Activated T-helper 2 cell treated with anti-CD3 and anti-CD28 coated beads, Interferon-gamma antibody, Interleukin-2, Interleukin-4, amounts not matched to agents 10 μg/mL and 5 μg/mL and 100 μg/mL, durations not matched to agents 14 hours and 24 hours and 36 hours (primary cell): ENCODE measurements around the gene CRHR2. TPM values are rescaled to one million over a fixed set of nuclear protein-coding genes. Genes with fewer than 3 reads are reported as not detected.
"Not testable (repeated sequence)": the region's sequence is repeated elsewhere in the genome, so short reads cannot be mapped to it uniquely, and the experiment has no call there.

ENCODE experiments used
- DNase-seq: peaks from one replicate; pipeline ENCODE4 v3.0.0; 2021; ENCODE audit warnings: low spot score
- H3K27ac Mint-ChIP-seq: one replicate; pipeline ENCODE4 v1.8.0; 2021; ENCODE audit warnings: mixed read lengths
- H3K27me3 Mint-ChIP-seq: one replicate; pipeline ENCODE4 v1.8.0; 2021; ENCODE audit warnings: low read depth, mixed read lengths
- H3K36me3 Mint-ChIP-seq: one replicate; pipeline ENCODE4 v1.8.0; 2021; ENCODE audit warnings: low read depth, mixed read lengths
- H3K4me1 Mint-ChIP-seq: one replicate; pipeline ENCODE4 v1.8.0; 2021; ENCODE audit warnings: low read depth, mixed read lengths
- H3K4me3 Mint-ChIP-seq: one replicate; pipeline ENCODE4 v1.8.0; 2021; ENCODE audit warnings: low read depth, mild to moderate bottlenecking, moderate library complexity, mixed read lengths
- H3K9me3 Mint-ChIP-seq: one replicate; pipeline ENCODE4 v1.8.0; 2021; ENCODE audit warnings: mixed read lengths
- intact Hi-C: fragments of 100-400 bp; cut with micrococcal nuclease; formaldehyde crosslinking; loops from one replicate; pipeline ENCODE4 v1.15.1; 2023
- total RNA-seq: library from RNA; stranded (reverse); gene quantifications from 2 replicates; pipeline ENCODE4 v1.2.3, GENCODE V29; 2022

Gene CRHR2
- total RNA-seq, 1 donor from 2014 or later, result not detected

DNA sequence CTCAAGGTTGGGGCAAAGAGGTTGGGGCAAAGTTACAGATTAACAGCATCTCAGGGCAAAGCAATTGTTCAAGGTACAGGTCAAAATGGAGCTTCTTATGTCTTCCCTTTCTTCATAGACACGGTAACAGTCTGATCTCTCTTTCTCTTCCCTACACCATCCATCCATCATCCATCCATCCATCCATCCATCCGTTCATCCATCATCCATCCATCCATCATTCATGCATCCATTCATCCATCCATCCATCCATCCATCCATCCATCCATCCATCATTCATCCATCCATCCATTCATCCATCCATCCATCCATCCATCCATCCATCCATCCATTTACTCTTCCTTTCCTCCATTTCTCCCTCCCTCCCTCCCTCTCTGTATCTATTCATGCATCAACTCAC lies 37.2 kb upstream of the CRHR2 start:
- intact Hi-C loops, H3K27me3 Mint-ChIP-seq, H3K27ac Mint-ChIP-seq, H3K4me3 Mint-ChIP-seq, H3K4me1 Mint-ChIP-seq, DNase-seq: not testable (repeated sequence)
- Mint-ChIP-seq H3K36me3 (peaks cover 33% of the 10 kb centered on the region), H3K9me3 (peaks cover 30% of the 10 kb centered on the region)

DNA sequence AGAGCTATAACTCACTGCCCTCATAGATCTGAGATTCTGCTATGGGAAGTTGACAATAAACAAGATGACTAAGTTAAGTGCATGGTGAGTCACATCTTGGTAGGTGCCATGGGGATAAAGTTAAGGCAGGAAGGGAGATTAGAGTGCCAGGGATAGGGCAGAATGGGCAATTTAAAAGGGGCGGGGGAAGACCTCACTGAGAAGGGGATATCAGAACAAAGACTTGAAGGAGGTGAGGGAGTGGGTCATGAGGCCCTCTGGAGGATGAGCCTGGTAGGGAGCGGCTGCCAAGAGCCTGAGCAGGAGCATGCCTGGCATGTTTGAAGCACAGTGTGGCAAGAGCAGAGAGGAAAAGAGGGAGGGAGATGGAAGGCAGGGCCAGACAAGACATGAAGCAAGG lies 34.9 kb upstream of the CRHR2 start:
- no peak overlapping the region for H3K4me3 Mint-ChIP-seq
- peaks cover 33% of the 10 kb centered on the region for H3K36me3 Mint-ChIP-seq
- DNase-seq, result no peak
- H3K9me3 Mint-ChIP-seq, result peaks cover 30% of the 10 kb centered on the region
- H3K27ac Mint-ChIP-seq, result no peak overlapping the region
- H3K4me1 Mint-ChIP-seq, result no peaks in the 10 kb centered on the region
- no peaks in the 10 kb centered on the region for H3K27me3 Mint-ChIP-seq
- intact Hi-C loops, result no loop called here

- Mint-ChIP-seq H3K27me3 (no peaks in the 10 kb centered on the region), H3K4me3 (no peak overlapping the region), H3K9me3 (peaks cover 21% of the 10 kb centered on the region), H3K4me1 (no peaks in the 10 kb centered on the region), H3K27ac (no peak overlapping the region), H3K36me3 (peaks cover 20% of the 10 kb centered on the region)
- intact Hi-C loops, result no loop called here
- DNase-seq, result no peak
Measured at GRCh38 chr7:30714129-30714528, 31.9 kb upstream of the CRHR2 start.

GRCh38 chr7:30713392-30713791 lies 31.1 kb upstream of the CRHR2 start:
- H3K27ac Mint-ChIP-seq, result no peak overlapping the region
- no peak overlapping the region for H3K4me3 Mint-ChIP-seq
- H3K27me3 Mint-ChIP-seq, result no peaks in the 10 kb centered on the region
- no peak for DNase-seq
- intact Hi-C loops, result no loop called here
- H3K36me3 Mint-ChIP-seq, result peaks cover 13% of the 10 kb centered on the region
- H3K4me1 Mint-ChIP-seq, result no peaks in the 10 kb centered on the region
- peaks cover 14% of the 10 kb centered on the region for H3K9me3 Mint-ChIP-seq

DNA sequence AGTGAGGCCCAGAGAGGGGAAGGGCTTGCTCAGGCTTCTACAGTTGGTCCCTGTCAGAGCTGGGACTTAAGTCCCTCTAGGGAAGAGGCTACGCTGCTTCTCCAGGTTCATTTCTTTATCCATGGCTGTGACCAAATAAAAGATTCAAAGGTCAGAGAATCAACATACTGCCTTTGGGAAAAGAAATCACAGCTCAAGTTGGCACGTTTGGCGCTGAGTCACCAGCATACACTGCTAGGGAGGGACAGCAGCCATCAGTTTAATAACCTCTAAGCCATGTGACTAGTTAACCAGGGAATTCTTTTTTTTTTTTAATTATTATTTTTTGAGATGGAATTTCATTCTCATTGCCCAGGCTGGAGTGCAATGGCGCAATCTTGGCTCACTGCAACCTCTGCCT lies 28.4 kb upstream of the CRHR2 start:
- DNase-seq, result no peak
- intact Hi-C loops, result no loop called here

GRCh38 chr7:30709549-30709948 lies 27.3 kb upstream of the CRHR2 start:
- Mint-ChIP-seq H3K36me3 (no peaks in the 10 kb centered on the region), H3K27ac (no peak overlapping the region), H3K4me1 (no peaks in the 10 kb centered on the region), H3K27me3 (no peaks in the 10 kb centered on the region), H3K9me3 (no peaks in the 10 kb centered on the region), H3K4me3 (no peak overlapping the region)
- DNase-seq, result no peak
- intact Hi-C loops, result no loop called here

More for the DNA sequence above, 28.4 kb upstream of the CRHR2 start:
- no peak overlapping the region for H3K4me3 Mint-ChIP-seq
- no peaks in the 10 kb centered on the region for H3K36me3 Mint-ChIP-seq
- H3K27ac Mint-ChIP-seq, result no peak overlapping the region
- no peaks in the 10 kb centered on the region for H3K4me1 Mint-ChIP-seq
- no peaks in the 10 kb centered on the region for H3K9me3 Mint-ChIP-seq
- no peaks in the 10 kb centered on the region for H3K27me3 Mint-ChIP-seq

GRCh38 chr7:30708983-30709382 lies 26.7 kb upstream of the CRHR2 start:
- DNase-seq, result no peak
- Mint-ChIP-seq H3K36me3 (no peaks in the 10 kb centered on the region), H3K4me1 (no peaks in the 10 kb centered on the region), H3K27ac (no peak overlapping the region), H3K4me3 (no peak overlapping the region), H3K27me3 (no peaks in the 10 kb centered on the region), H3K9me3 (no peaks in the 10 kb centered on the region)
- intact Hi-C loops, result no loop called here

DNA sequence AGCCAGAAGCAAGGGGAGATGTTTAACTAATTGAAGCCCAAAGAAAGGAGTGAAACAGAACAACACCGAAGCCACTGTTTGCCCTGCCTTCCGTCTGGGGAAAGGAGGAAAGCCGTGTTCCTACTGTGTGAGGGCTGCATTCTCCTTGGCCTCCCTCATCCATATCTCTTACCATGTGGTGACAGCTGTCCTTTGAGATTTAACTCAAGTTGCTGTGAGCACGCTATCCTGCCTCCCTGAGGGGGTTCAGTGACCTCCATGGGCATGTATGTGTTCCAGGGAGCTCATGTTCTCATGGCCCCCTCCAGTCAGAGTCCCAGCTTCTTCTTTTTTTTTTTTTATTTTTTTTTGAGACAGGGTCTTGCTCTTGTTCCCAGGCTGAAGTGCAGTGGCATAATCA lies 26.2 kb upstream of the CRHR2 start:
- no peak overlapping the region for H3K27ac Mint-ChIP-seq
- H3K4me1 Mint-ChIP-seq, result no peaks in the 10 kb centered on the region
- DNase-seq, result no peak
- no peaks in the 10 kb centered on the region for H3K27me3 Mint-ChIP-seq
- no peaks in the 10 kb centered on the region for H3K9me3 Mint-ChIP-seq
- no peaks in the 10 kb centered on the region for H3K36me3 Mint-ChIP-seq
- intact Hi-C loops, result no loop called here
- H3K4me3 Mint-ChIP-seq, result no peak overlapping the region

DNA sequence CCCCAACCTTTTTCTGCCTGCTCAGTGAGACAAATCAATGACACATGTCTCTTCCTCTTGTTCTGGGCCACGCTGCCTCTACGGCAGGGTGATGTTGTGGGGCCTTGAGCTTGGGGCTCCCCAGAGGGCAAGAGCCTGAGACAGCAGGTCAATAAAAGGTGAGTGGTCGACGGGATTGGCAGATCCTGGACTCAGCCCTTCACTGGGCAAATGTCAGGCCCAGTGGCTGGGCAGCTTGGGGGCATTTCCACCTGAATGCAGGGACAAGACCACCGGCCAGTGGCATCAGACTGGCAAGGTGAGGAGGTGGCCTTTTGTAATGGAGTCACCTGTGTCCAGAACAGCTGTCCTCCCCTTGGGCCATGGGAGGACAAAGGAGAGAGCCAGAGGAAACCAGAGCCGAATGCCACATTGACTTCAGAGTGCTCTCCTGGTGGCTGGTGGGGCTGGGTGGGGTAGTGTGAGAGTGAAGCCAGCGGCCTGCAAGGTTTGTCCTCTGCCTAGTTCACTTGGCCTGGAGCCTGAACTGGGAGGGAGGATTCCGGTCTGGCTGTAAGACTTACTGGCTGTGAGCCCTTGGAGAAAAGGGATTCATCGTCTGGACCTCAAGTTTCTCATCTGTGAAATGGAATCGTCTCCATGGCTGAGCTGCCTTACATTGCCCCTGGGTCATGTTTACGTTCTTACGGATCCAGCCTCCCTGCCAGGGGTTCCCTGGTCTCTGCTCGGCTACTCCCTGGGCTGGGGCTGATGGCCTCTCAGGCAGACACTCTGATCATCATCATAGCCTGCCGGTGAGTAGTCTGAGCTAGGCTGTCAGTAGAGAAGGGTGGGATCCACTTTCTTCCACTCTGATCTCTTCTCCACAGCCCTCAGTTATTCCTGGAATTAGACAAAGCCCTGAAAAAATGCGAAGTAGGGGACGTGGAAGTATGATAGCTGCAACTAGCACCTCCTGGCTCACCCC lies 25.4 kb upstream of the CRHR2 start:
- no peak overlapping the region for H3K4me3 Mint-ChIP-seq
- peaks cover 3% of the 10 kb centered on the region for H3K27me3 Mint-ChIP-seq
- no peak for DNase-seq
- H3K9me3 Mint-ChIP-seq, result no peaks in the 10 kb centered on the region
- intact Hi-C loops, result no loop called here
- H3K36me3 Mint-ChIP-seq, result no peaks in the 10 kb centered on the region
- H3K27ac Mint-ChIP-seq, result no peak overlapping the region
- H3K4me1 Mint-ChIP-seq, result no peaks in the 10 kb centered on the region

DNA sequence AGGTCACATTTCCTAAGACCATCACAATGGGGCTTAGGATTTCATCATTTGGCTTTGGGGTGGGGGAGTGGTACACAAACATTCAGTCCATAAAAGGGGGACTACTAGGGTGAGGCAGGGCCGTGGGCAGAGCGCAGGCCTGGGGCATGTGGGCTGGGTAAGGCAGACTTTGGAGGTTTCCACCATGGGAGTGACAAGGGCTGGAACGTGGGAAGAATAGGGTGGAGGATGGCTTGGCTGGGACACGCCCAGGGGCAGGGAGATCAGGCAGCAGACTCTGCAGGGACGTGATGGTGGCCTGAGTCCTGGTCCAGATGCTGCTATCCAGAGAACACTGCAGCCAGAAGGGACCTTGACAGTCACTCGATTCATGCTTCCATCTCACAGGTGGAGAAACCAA lies 24.7 kb upstream of the CRHR2 start:
- Mint-ChIP-seq H3K4me3 (no peak overlapping the region), H3K9me3 (no peaks in the 10 kb centered on the region), H3K27me3 (peaks cover 3% of the 10 kb centered on the region), H3K27ac (no peak overlapping the region), H3K4me1 (no peaks in the 10 kb centered on the region), H3K36me3 (no peaks in the 10 kb centered on the region)
- intact Hi-C loops, result no loop called here
- DNase-seq, result no peak

GRCh38 chr7:30706316-30706715 lies 24.1 kb upstream of the CRHR2 start:
- no peaks in the 10 kb centered on the region for H3K36me3 Mint-ChIP-seq
- no peaks in the 10 kb centered on the region for H3K4me1 Mint-ChIP-seq
- H3K9me3 Mint-ChIP-seq, result no peaks in the 10 kb centered on the region
- H3K27me3 Mint-ChIP-seq, result peaks cover 3% of the 10 kb centered on the region
- no peak overlapping the region for H3K27ac Mint-ChIP-seq
- DNase-seq, result no peak
- intact Hi-C loops, result no loop called here
- no peak overlapping the region for H3K4me3 Mint-ChIP-seq

- DNase-seq, result no peak
- Mint-ChIP-seq H3K36me3 (no peaks in the 10 kb centered on the region), H3K27me3 (peaks cover 3% of the 10 kb centered on the region), H3K4me3 (no peak overlapping the region), H3K27ac (no peak overlapping the region), H3K4me1 (no peaks in the 10 kb centered on the region), H3K9me3 (no peaks in the 10 kb centered on the region)
- intact Hi-C loops, result no loop called here
Measured at GRCh38 chr7:30705596-30705995, 23.3 kb upstream of the CRHR2 start.

DNA sequence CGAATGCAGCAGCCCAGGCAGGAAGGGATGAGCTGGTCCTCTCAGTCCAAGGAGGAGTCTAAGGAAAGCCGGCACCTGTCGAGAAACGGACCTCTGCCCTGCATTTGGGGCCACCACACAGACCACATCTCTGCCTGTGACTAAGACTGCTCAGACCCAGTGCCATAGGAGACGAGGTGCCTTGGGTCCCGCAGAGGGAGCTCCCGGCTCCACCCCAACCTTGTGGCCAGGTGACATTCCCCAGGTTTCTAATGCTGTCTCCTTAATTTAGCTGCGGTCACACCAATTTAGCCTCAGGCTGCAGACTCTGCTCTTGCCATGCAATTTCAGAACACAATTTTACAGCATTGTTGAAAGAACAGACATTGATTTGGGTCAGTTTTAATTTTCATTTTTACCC lies 22.8 kb upstream of the CRHR2 start:
- H3K36me3 Mint-ChIP-seq, result no peaks in the 10 kb centered on the region
- H3K27ac Mint-ChIP-seq, result no peak overlapping the region
- H3K4me3 Mint-ChIP-seq, result no peak overlapping the region
- no peaks in the 10 kb centered on the region for H3K9me3 Mint-ChIP-seq
- peaks cover 3% of the 10 kb centered on the region for H3K27me3 Mint-ChIP-seq
- DNase-seq, result no peak
- H3K4me1 Mint-ChIP-seq, result no peaks in the 10 kb centered on the region
- intact Hi-C loops, result no loop called here
